H54 (cell line): ENCODE results near the gene P2RX4.

Experiments used
- DNase-seq: peaks from one replicate; pipeline ENCODE4 v3.0.0; 2011; ENCODE audit warnings: low spot score, mixed read lengths; ENCODE audit not compliant: insufficient read length
- FAIRE-seq: peaks from 3 replicates; lab custom pipeline; 2011; peaks lifted over from hg19 to GRCh38; lab: Jason Lieb, UNC
- POLR2A ChIP-seq: IDR thresholded peaks from 2 replicates; pipeline ENCODE4 v1.6.1; 2011; ENCODE audit warnings: low read depth, mild to moderate bottlenecking, low read length

P2RX4 gene

DNA sequence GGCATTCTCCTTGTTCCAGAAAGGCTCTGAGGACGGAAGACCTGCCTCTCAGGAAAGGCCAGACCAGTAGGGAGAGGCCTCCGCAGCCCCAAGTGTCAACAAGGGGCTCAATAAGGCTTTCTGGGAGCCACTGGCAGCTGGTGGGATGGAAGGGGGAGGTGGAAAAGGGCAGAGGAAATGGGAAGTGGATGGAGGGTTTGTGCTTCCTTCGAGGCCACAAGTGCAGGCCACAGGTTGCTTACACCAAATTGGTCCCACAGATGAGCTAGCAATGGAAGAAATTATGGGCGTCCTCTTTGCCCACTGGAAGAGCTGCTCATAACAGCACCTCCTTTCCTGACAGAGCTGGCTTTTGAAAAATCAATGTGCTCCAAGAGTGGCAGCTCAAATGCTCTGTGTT is 28.2 kb downstream of the P2RX4 start:
- no peak for TF ChIP-seq POLR2A
- DNase-seq (no peak), FAIRE-seq (no peak)

DNA sequence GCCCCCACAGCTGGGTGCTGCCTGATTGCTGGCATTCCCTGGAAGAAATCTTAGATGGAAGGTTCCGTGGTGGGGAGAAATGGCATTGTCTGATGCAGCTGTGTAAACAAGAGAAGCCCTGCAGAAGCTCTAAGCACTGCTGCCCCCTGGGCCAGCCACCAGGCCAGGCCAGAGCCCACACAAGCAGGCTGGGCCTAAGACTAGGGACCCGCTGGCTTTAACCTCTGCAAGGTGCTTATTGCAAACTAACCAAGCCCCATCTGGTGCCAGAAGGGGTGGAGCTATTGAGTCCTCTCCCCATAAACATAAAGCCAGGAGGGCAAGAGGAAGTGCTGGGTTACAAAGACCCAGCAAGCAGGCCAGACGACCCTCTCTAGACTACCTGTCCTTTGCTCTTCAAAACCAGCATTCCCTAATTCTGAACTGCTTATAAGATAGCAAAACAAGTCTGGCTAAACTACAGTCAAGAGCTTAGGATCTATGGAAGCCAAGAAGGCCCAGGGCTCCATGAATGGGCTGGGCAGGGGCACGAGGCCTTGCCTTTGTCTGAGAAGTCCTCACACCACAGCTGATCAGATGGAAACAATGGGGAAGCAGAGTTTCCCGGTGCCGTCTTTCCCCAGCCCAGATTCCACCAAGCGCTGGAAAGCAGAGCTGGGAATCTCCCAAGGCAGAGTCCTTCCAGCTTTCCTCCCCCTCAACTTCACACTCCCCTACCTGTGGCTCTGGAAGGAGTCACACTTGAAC is 28.8 kb downstream of the P2RX4 start:
- DNase-seq: no peak
- FAIRE-seq: no peak
- TF ChIP-seq POLR2A: no peak

DNA sequence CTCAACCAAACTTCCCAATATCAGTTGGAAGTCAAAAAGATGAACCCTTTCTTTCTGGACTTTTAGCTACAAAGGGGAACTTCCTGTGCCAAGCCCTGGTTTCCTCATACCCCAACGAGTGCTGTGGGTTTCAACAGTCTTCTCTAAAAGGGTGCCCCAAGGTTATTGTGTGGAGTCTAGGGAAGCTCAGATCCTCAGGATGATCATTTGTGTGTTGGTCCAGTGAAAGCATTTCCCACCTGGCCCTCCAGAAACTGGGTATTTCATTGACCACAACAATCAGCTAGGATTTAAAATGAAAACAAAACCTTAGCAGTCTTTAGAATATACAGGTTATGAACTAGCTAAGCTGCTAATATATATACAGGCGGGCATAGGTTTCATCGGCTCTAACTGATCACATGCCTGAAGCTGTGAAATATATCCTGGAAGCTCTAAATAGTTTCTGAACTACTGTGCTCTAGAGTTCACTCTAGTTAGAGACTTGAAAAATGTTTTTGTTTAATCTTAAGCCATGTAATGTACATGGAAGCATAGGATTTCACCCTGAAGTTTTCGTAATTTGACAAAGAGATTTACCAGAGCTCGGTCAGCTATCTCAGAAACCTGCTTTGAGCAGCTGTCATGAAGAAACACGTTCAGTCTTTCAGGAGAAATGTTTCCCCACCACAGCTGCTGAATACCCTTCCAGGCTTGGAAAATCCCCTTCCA is 29.6 kb downstream of the P2RX4 start:
- FAIRE-seq (no peak), DNase-seq (no peak)
- no peak for TF ChIP-seq POLR2A

DNA sequence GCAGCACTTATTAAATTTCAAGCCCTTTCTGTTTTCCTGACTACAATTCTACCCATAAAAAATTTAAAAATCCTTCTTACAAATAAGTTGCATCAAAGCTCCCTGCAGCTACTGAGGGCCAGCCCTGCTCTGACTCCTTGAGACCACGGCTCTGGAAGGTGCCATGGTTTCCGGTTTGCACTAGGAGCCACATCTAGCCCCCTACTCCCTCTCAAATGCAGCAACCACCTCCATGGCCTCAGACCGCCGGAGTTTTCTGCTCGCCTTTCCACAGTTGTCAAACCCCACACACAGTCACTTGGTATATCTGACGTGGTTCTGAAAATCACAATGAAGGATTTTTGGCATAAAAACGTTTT is 30.1 kb downstream of the P2RX4 start:
- FAIRE-seq: no peak
- no peak for TF ChIP-seq POLR2A
- no peak for DNase-seq

DNA sequence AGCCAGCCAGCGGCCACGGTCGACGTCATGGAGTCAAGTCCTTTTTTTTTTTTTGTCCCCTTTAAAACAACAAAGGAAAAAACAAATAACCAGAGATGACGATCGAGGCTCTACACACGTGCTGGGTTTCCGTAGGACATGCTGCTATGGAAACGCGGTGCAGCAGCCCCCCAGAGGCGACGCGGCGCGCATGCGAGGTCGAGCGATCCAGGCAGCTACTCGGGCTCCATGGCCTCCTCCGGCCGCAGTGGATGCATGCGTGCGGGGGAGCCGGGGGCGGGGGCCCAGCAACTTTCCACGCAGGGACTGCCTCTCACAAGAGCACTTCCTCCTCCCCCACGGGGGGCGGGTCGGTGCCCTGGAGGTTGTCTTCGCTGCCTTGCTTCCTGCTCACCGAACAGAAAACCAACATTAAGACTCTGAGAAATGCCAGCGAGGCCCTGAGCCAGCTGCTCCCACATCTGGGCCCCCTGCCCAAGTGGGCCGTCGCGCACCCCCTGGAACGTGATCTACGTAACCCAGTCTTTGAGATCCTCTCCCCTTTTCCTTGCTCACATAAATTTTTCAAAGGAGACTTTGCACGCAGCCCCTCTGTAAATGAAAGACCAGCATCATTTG is 30.7 kb downstream of the P2RX4 start:
- no peak for DNase-seq
- no peak for TF ChIP-seq POLR2A
- no peak for FAIRE-seq

DNA sequence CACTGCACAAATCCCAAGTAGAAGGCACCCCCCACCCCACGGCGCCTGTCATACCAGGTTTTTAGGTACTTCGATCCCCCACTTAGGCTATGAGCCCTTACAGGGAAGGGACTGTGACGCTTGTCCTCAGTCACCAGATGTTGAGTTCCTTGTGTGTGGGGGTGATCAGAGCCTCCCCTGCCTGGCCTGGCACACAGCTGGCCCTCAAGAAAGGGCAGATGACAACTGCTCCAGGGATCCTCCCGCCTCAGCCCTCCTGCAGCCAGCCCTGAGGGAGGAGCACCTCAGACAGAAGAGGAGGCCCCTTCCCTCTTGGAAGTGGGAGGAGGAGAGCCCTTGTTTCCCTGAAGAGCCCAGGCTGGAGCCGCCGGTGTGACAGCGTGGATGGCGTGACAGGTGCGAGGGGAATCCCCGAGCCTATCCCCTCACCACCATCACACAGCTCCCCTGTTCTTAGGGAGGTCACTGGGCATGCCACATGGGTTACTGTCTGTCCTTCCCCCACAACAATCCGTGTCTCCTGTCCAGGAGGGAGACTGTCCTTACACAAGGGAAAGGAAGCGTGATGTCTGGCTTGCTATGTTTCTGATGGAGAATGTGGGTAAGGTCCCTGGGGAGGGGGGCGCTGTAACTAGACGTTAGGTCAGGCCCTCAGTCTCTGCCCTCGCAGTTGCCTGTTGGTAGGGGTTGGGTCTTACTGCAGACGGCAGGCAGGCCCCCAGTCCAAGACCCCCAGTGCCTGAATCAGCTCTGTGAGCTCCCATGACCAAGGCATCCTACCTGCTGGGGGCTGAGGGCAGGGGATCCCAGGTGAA is 31.4 kb downstream of the P2RX4 start:
- DNase-seq: no peak
- TF ChIP-seq POLR2A: no peak

DNA sequence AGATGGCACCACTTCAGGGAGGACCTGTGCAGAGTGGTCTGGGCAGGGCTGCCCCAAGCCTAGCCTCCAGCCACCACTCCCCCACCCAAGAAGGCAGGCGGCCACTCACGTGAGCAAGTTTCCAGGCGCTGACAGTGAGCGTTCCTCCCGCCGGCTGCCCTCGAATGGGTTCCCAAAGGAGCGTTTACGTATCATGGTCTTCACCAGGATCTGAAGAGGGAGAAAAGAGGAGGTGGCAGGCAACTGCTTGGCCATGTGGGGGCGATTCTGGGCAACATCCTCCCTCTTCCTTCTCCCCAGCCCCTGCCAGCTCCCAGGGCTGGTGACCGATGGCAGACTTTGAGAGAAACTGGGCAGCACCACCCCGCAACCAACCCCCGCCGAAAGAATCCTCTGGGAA is 35.1 kb downstream of the P2RX4 start:
- no peak for DNase-seq
- no peak for TF ChIP-seq POLR2A
- FAIRE-seq: no peak

More for the DNA sequence above, 31.4 kb downstream of the P2RX4 start:
- FAIRE-seq: no peak

DNA sequence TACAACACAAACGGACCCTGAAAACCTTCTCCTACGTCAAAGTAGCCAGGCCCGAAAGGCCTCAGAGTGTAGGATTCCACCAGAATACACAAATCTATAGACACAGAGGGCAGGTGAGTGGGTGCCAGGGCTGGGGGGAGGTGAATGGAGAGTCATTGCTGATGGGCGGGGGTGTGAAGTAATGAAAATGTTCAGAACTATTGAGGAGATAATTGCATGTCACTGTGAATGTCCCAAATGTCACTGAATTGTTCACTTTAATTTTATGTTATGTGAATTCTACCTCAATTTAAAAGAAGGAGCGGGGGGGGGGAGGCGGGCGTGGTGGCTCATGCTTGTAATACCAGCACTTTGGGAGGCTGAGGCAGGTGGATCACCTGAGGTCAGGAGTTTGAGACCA is 36.0 kb downstream of the P2RX4 start:
- TF ChIP-seq POLR2A: no peak
- FAIRE-seq: no peak
- DNase-seq: no peak

DNA sequence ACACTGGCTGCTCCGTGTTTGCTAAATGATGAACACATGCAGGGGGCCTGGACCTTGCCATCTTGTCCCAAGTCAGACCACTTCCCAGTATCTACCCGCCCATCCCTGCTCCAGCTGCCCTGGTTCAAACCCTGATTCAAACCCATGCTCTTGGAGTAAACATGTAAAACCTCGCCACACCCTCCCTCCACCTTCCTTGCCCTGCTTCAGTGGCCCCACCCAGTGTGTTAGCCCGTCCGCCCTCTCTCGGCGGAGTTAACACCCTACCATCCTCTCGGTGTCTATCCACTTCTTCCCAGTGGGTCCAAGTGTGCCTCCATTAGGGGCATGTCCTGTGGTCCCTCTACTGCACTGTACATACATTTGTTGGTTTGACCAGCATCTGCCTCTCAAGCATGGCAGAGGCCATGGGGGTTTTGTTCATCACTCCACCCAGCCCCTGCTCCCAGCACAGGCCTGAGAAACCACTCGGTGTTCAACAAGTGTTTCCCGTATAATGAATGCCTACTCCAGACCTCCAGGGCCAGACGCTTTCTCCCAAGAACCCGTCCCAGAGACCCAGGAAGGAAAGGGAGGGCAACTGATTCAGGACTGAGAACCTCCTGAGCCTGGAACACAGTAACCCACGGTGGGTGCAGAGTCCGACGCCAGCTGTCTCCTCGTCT is 37.1 kb downstream of the P2RX4 start:
- no peak for DNase-seq

DNA sequence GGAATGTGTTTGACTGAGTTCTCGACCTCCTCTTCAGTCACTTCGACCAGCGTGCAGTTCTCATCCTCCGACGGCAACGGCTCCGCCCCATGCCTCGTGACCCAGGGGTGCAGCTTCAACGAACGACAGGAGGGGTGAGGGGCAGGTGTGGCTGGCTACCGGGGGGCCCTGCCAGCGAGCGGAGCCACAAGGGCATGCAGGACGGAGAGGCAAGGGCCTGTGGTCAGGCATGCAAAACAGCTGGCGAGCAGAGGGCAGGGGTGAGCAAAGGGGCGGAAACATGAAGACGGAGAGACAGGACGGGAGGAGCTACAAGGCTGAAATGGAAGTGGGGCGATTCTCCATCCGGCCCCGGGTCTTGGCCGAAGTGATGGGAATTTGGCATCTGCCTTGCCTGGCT is 38.7 kb downstream of the P2RX4 start:
- TF ChIP-seq POLR2A: no peak
- FAIRE-seq (no peak), DNase-seq (no peak)

More for the DNA sequence above, 37.1 kb downstream of the P2RX4 start:
- FAIRE-seq: no peak
- TF ChIP-seq POLR2A: no peak

DNA sequence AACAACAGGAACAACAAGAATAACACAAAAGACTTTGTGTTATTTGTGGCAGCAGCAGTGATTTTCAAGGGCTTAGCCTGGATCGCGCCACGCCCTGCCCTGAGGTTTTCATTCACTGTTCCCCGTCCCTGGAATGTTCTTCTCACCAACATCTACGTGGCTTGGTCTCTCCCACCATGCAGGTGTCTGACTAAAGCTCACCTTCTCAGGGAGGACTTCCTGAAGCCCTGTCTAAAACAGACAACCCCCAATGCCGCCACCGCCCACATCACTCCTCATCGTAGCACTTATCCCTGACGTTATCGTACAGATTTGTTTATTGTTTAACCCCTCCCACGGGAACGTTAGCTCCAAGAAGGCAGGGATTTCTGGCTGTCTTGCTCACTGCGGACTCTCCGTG is 40.4 kb downstream of the P2RX4 start:
- DNase-seq (no peak), FAIRE-seq (no peak)
- TF ChIP-seq POLR2A: no peak

DNA sequence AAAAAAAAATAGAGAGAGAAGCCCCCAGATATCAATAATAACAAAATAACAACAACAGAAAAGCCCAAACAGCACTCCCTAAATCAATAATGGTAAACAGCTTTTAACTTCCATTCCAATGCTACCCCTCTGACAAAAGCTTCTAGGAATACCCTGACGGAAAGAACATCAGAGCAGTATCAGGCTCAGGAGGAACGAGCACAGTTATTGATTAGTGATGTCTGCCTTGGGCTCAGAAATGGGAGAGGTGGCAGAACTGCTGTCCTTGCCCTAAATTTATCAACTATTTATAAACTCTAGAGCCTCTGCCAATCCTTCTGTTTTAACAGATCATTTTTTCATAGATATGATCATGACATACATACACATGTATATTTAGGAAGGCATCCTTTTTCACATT is 41.9 kb downstream of the P2RX4 start:
- no peak for DNase-seq
- no peak for FAIRE-seq
- TF ChIP-seq POLR2A: no peak

DNA sequence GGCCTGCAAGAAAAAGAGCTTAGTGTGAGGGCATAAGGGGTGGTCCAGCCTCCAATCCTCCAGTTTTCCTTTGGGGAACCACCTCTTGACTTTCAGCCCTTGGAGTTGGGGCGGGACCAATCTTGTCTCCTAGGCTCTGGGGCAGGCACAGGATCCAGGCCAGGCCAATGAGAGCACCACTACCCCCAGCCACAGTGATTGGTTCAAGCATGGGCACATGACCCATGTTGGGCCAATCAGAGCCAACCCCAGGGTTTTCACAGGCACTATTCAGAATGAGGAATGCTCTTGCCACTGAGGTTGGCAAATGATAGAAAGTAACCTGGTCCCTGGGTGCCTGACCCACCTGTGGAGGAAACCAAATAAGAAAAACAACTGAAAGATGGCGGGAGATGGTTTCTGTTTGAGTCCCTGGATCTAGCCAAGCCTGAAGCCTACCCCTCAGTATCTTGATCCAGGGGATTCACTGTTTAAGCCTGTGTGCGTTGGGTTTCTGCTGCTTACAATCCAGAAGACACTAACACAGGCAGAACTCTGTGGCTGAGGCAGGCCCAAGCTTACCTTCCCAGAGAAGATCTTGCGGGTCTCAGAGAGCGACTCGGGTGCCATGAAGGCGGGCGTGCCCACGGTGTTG is 42.9 kb downstream of the P2RX4 start:
- DNase-seq (no peak), FAIRE-seq (no peak)
- TF ChIP-seq POLR2A: no peak
